NCI-H460 (cell line): ENCODE measurements around the gene AMMECR1. TPM values are rescaled to one million over a fixed set of nuclear protein-coding genes. Genes with fewer than 3 reads are reported as not detected.

Experiments
- small RNA-seq, 2 experiments: library from RNA; depleted of rRNA; stranded (forward); fragments of <200 nt; gene quantifications; one replicate each; pipeline ENCODE3, GENCODE V24; 2014
- total RNA-seq: library from RNA; depleted of rRNA; stranded (reverse); fragments of >200 nt; shearing (Covaris generic); gene quantifications from 2 replicates; pipeline ENCODE4 v1.2.3, GENCODE V29; 2014; rRNA removed

Gene AMMECR1
- total RNA-seq, 1 experiment from 2014 or later = 30.0 TPM

Small RNAs within 50 kb of the gene (small RNA-seq; reads per million reads assigned to genes)
- gene GNG5P2 (0 reads per million in 2 experiments), gene SNORD96B (0.82 to 4.1 reads per million in 2 experiments)

Other genes starting within 250 kb of the AMMECR1 start
- gene RTL9, start 40.8 kb upstream of the AMMECR1 start, total RNA-seq = 0.02 TPM in 1 of 2 replicates, not detected in the other